H9 (cell line): ENCODE results near the gene MYT1. TPM values are rescaled to one million over a fixed set of nuclear protein-coding genes. Genes with fewer than 3 reads are reported as not detected.

Experiments
- DNase-seq: peaks from one replicate; pipeline ENCODE4 v3.0.0-alpha.2; 2017
- H2AFZ ChIP-seq: one replicate; pipeline ENCODE4 v1.6.1; 2013; ENCODE audit warnings: mild to moderate bottlenecking, low read length, control low read depth, moderate library complexity
- H2AK5ac ChIP-seq: 2 replicates; pipeline ENCODE4 v1.6.1; 2013; ENCODE audit warnings: low read length, control low read depth, mixed read lengths; ENCODE audit not compliant: insufficient read length
- H2BK120ac ChIP-seq: one replicate; pipeline ENCODE4 v1.6.1; 2013; ENCODE audit warnings: low read depth, mild to moderate bottlenecking, low read length, control low read depth, inconsistent platforms; ENCODE audit not compliant: poor library complexity, severe bottlenecking
- H2BK12ac ChIP-seq: 2 replicates; pipeline ENCODE4 v1.6.1; 2013; ENCODE audit warnings: low read length, control low read depth, mixed read lengths, low read depth; ENCODE audit not compliant: insufficient read length
- H2BK15ac ChIP-seq: 2 replicates; pipeline ENCODE4 v1.6.1; 2013; ENCODE audit warnings: low read depth, low read length, control low read depth
- H2BK20ac ChIP-seq: one replicate; pipeline ENCODE4 v1.6.1; 2013; ENCODE audit warnings: low read depth, mild to moderate bottlenecking, low read length, control low read depth, inconsistent platforms; ENCODE audit not compliant: poor library complexity, severe bottlenecking
- H2BK5ac ChIP-seq: 2 replicates; pipeline ENCODE4 v1.6.1; 2013; ENCODE audit warnings: low read length, control low read depth, mixed read lengths; ENCODE audit not compliant: insufficient read length
- H3K14ac ChIP-seq: 2 replicates; pipeline ENCODE4 v1.6.1; 2013; ENCODE audit warnings: low read length, control low read depth; ENCODE audit not compliant: insufficient read depth
- H3K18ac ChIP-seq: 2 replicates; pipeline ENCODE4 v1.6.1; 2013; ENCODE audit warnings: low read depth, mild to moderate bottlenecking, mixed read lengths, low read length, control low read depth; ENCODE audit not compliant: insufficient read length
- H3K23ac ChIP-seq: 2 replicates; pipeline ENCODE4 v1.6.1; 2013; ENCODE audit warnings: low read length, control low read depth, mixed read lengths, low read depth; ENCODE audit not compliant: insufficient read length
- H3K23me2 ChIP-seq: 2 replicates; pipeline ENCODE4 v1.6.1; 2013; ENCODE audit warnings: low read depth, mild to moderate bottlenecking, mixed read lengths, low read length, control low read depth; ENCODE audit not compliant: insufficient read length, poor library complexity, severe bottlenecking
- H3K27ac ChIP-seq: 2 replicates; pipeline ENCODE4 v1.5.1; 2013; ENCODE audit warnings: low read length, control low read depth, mixed read lengths, low read depth; ENCODE audit not compliant: insufficient read length
- H3K27me3 ChIP-seq: 2 replicates; pipeline ENCODE4 v1.6.1; 2013; ENCODE audit warnings: low read length, control low read depth, inconsistent platforms; ENCODE audit not compliant: insufficient read depth
- H3K4ac ChIP-seq: 2 replicates; pipeline ENCODE4 v1.6.1; 2013; ENCODE audit warnings: low read depth, mild to moderate bottlenecking, control low read depth, inconsistent platforms, low read length, moderate library complexity
- H3K4me1 ChIP-seq: 2 replicates; pipeline ENCODE4 v1.6.1; 2013; ENCODE audit warnings: low read length, control low read depth, inconsistent platforms; ENCODE audit not compliant: insufficient read depth
- H3K4me2 ChIP-seq: 2 replicates; pipeline ENCODE4 v1.6.1; 2013; ENCODE audit warnings: low read length, control low read depth, mixed read lengths; ENCODE audit not compliant: insufficient read length, insufficient read depth
- H3K56ac ChIP-seq: 2 replicates; pipeline ENCODE4 v1.6.1; 2013; ENCODE audit warnings: low read depth, mild to moderate bottlenecking, mixed read lengths, low read length, control low read depth; ENCODE audit not compliant: insufficient read length
- H3K79me1 ChIP-seq: 2 replicates; pipeline ENCODE4 v1.6.1; 2013; ENCODE audit warnings: low read depth, mild to moderate bottlenecking, moderate library complexity, low read length, control low read depth, inconsistent platforms; ENCODE audit not compliant: insufficient read depth, poor library complexity, severe bottlenecking
- H3K79me2 ChIP-seq: 2 replicates; pipeline ENCODE4 v1.6.1; 2013; ENCODE audit warnings: low read length, control low read depth, inconsistent platforms; ENCODE audit not compliant: insufficient read depth
- H3K9ac ChIP-seq: 2 replicates; pipeline ENCODE4 v1.6.1; 2013; ENCODE audit warnings: low read length, control low read depth, mixed read lengths; ENCODE audit not compliant: insufficient read length; ENCODE audit errors: extremely low read depth
- H3K9me3 ChIP-seq: one replicate; pipeline ENCODE4 v1.6.1; 2013; ENCODE audit warnings: low read depth, low read length, inconsistent platforms; ENCODE audit not compliant: control insufficient read depth
- H3T11ph ChIP-seq: one replicate; pipeline ENCODE4 v1.6.1; 2013; ENCODE audit warnings: mild to moderate bottlenecking, low read length, control low read depth, inconsistent platforms
- H4K20me1 ChIP-seq: one replicate; pipeline ENCODE4 v1.6.1; 2013; ENCODE audit not compliant: control insufficient read depth, insufficient read length, insufficient read depth
- H4K5ac ChIP-seq: 2 replicates; pipeline ENCODE4 v1.6.1; 2013; ENCODE audit warnings: low read depth, mild to moderate bottlenecking, mixed read lengths, low read length, control low read depth; ENCODE audit not compliant: insufficient read length
- H4K8ac ChIP-seq: replicated peaks from 2 replicates; pipeline ENCODE4 v1.6.1; 2013; ENCODE audit warnings: low read length, control low read depth, mixed read lengths, low read depth; ENCODE audit not compliant: insufficient read length
- H4K91ac ChIP-seq: 2 replicates; pipeline ENCODE4 v1.6.1; 2013; ENCODE audit warnings: low read depth, mild to moderate bottlenecking, moderate library complexity, mixed read lengths, low read length, control low read depth; ENCODE audit not compliant: insufficient read length
- H3K27ac Mint-ChIP-seq, 3 experiments: 2 replicates in 2 of 3; 3 replicates in 1 of 3; pipeline ENCODE4 v1.8.0; 2020 to 2021; ENCODE audit warnings: mixed read lengths in 3 of 3, mild to moderate bottlenecking in 1 of 3, moderate library complexity in 1 of 3
- H3K27me3 Mint-ChIP-seq: 2 replicates; pipeline ENCODE4 v1.8.0; 2021; ENCODE audit warnings: low read depth, mild to moderate bottlenecking, moderate library complexity, mixed read lengths
- H3K36me3 Mint-ChIP-seq, 3 experiments: 2 replicates in 2 of 3; 3 replicates in 1 of 3; pipeline ENCODE4 v1.8.0; 2020 to 2021; ENCODE audit warnings: low read depth in 3 of 3, mixed read lengths in 3 of 3; ENCODE audit not compliant: insufficient read depth in 1 of 3
- H3K4me1 Mint-ChIP-seq, 2 experiments: 2 replicates each; pipeline ENCODE4 v1.8.0; 2020; ENCODE audit warnings: mixed read lengths in 2 of 2
- H3K4me3 Mint-ChIP-seq, 2 experiments: 2 replicates in 1 of 2; 3 replicates in 1 of 2; pipeline ENCODE4 v1.8.0; 2020 to 2021; ENCODE audit warnings: mild to moderate bottlenecking in 2 of 2, mixed read lengths in 2 of 2, moderate library complexity in 1 of 2
- H3K9me3 Mint-ChIP-seq, 2 experiments: 2 replicates in 1 of 2; 3 replicates in 1 of 2; pipeline ENCODE4 v1.8.0; 2020; ENCODE audit warnings: mild to moderate bottlenecking in 2 of 2, mixed read lengths in 2 of 2, moderate library complexity in 1 of 2
- WGBS: extraction: QIAGEN DNeasy Blood & Tissue Kit; methylation state at CpG from one replicate; pipeline ENCODE4 v1.1.7; 2013; ENCODE audit warnings: missing lambda C conversion rate, low lambda C conversion rate, mixed read lengths; ENCODE audit not compliant: insufficient read length; ENCODE audit errors: extremely low coverage; 5-methylcytosine and 5-hydroxymethylcytosine counted together
- total RNA-seq: library from RNA; stranded (reverse); gene quantifications from 2 replicates; pipeline ENCODE4 v1.2.1, GENCODE V29; 2021
- TF ChIP-seq, protein P1 (sequence below): fragments of 200-600 bp; sonication (generic); conservative IDR thresholded peaks from 3 replicates; pipeline ENCODE4 v1.8.0; 2021; ENCODE audit warnings: antibody characterized with exemption, mild to moderate bottlenecking

Gene MYT1
- total RNA-seq, 1 experiment from 2014 or later = 0.79 TPM

DNA sequence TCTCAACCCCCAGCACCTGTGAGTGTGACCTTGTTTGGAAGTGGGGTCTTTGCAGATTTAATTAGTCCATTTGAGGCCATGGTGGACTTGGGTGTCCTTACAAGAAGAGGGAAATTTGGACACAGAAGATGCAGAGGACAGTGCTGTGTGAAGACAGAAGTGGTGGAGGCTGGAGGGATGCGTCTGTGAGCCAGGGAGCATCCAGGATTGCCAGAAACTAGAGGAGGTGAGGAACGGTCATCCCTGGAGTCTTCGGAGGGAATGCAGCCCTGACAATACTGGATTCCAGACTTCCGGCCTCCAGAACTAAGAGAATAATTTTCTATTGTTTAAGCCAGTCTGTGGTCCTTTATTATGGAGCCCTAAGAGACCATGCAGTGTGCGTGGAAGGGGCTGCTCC, 34.0 kb upstream of the MYT1 start:
- Histone ChIP-seq H2BK5ac (no peak overlapping the region), H3K18ac (no peak overlapping the region), H3K4ac (no peak overlapping the region), H3K14ac (no peak overlapping the region), H3K23me2 (no peaks in the 10 kb centered on the region), H3K4me1 (no peaks in the 10 kb centered on the region), H3K9ac (no peak overlapping the region), H2AK5ac (no peak overlapping the region), H3K79me1 (no peaks in the 10 kb centered on the region), H2BK12ac (no peak overlapping the region), H3K56ac (no peak overlapping the region), H2BK15ac (no peak overlapping the region), H4K5ac (no peak overlapping the region), H4K91ac (no peak overlapping the region), H3K4me2 (no peak overlapping the region), H2BK120ac (no peak overlapping the region), H3K23ac (no peak overlapping the region), H2BK20ac (no peak overlapping the region), H4K8ac (no peak overlapping the region), H4K20me1 (no peaks in the 10 kb centered on the region), H3T11ph (no peak overlapping the region), H2AFZ (no peak overlapping the region), H3K9me3 (no peaks in the 10 kb centered on the region), H3K27ac (no peak overlapping the region), H3K27me3 (no peaks in the 10 kb centered on the region), H3K79me2 (no peaks in the 10 kb centered on the region)
- Mint-ChIP-seq H3K36me3 (no peaks in the 10 kb centered on the region; a peak in 2 of 7 replicates), H3K4me3 (no peak overlapping the region), H3K27ac (no peak overlapping the region; a peak in 1 of 7 replicates), H3K9me3 (peaks cover 6 to 10% of the 10 kb centered on the region in 2 experiments), H3K27me3 (peaks cover 23% of the 10 kb centered on the region), H3K4me1 (peaks cover 0 to 3% of the 10 kb centered on the region in 2 experiments; a peak in 1 of 4 replicates)
- WGBS = no CpG with 5 or more reads among the region's 5 CpGs
- TF ChIP-seq, protein P1, sequence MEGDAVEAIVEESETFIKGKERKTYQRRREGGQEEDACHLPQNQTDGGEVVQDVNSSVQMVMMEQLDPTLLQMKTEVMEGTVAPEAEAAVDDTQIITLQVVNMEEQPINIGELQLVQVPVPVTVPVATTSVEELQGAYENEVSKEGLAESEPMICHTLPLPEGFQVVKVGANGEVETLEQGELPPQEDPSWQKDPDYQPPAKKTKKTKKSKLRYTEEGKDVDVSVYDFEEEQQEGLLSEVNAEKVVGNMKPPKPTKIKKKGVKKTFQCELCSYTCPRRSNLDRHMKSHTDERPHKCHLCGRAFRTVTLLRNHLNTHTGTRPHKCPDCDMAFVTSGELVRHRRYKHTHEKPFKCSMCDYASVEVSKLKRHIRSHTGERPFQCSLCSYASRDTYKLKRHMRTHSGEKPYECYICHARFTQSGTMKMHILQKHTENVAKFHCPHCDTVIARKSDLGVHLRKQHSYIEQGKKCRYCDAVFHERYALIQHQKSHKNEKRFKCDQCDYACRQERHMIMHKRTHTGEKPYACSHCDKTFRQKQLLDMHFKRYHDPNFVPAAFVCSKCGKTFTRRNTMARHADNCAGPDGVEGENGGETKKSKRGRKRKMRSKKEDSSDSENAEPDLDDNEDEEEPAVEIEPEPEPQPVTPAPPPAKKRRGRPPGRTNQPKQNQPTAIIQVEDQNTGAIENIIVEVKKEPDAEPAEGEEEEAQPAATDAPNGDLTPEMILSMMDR = no peak
- no peak for DNase-seq
